Kidney (tissue), 14 donors: ENCODE data around the gene GINS1. TPM values are rescaled to one million over a fixed set of nuclear protein-coding genes. Genes with fewer than 3 reads are reported as not detected.

Source experiments
- DNase-seq, 5 donors: peaks; one replicate each; pipeline ENCODE4 v3.0.0-alpha.2; 2013 to 2020
- FAIRE-seq: peaks from 2 replicates; lab custom pipeline; 2012; peaks lifted over from hg19 to GRCh38; lab: Jason Lieb, UNC
- H3K27ac ChIP-seq, 2 donors: one replicate each; pipeline ENCODE4 v1.7.0; 2013; ENCODE audit warnings: low read depth in 2 of 2, low read length in 2 of 2, inconsistent platforms in 1 of 2
- H3K27me3 ChIP-seq: one replicate; pipeline ENCODE4 v1.7.1; 2013; ENCODE audit warnings: low read length, inconsistent platforms; ENCODE audit not compliant: control insufficient read depth, insufficient read depth
- H3K36me3 ChIP-seq, 3 donors: one replicate each; pipeline versions ENCODE4 v1.7.0 to v1.7.1; 2013; ENCODE audit warnings: low read length in 3 of 3, control low read depth in 1 of 3, inconsistent platforms in 1 of 3; ENCODE audit not compliant: insufficient read depth in 3 of 3, control insufficient read depth in 2 of 3
- H3K4me1 ChIP-seq, 3 donors: one replicate each; pipeline versions ENCODE4 v1.7.0 to v1.7.1; 2013; ENCODE audit warnings: low read length in 3 of 3, inconsistent platforms in 1 of 3, low read depth in 1 of 3; ENCODE audit not compliant: control insufficient read depth in 2 of 3, insufficient read depth in 2 of 3
- H3K4me3 ChIP-seq, 3 donors: one replicate each; pipeline versions ENCODE4 v1.7.0 to v1.8.1; 2013; ENCODE audit warnings: low read length in 3 of 3, control low read depth in 1 of 3, inconsistent platforms in 1 of 3
- H3K9ac ChIP-seq, 3 donors: one replicate each; pipeline versions ENCODE4 v1.7.0 to v1.7.1; 2013; ENCODE audit warnings: low read length in 3 of 3, control low read depth in 1 of 3, inconsistent platforms in 1 of 3
- H3K9me3 ChIP-seq, 3 donors: one replicate each; pipeline versions ENCODE4 v1.7.0 to v1.7.1; 2013; ENCODE audit warnings: low read length in 3 of 3, control low read depth in 1 of 3, inconsistent platforms in 1 of 3; ENCODE audit not compliant: control insufficient read depth in 2 of 3, insufficient read depth in 1 of 3
- intact Hi-C: fragments of 100-400 bp; cut with DNase I; formaldehyde crosslinking; loops from one replicate; pipeline ENCODE4 v1.11.1; 2022
- polyA plus RNA-seq: library from polyadenylated mRNA; stranded (reverse); fragments of 350-450 nt; fragmentation: Illumina TruSeq; extraction: RNeasy Lipid Tissue Mini Kit (QIAGEN cat#74804); gene quantifications from one replicate; pipeline ENCODE4 v1.2.3, GENCODE V29; 2014; ENCODE audit warnings: low read depth, low replicate concordance; ENCODE audit not compliant: insufficient read depth
- total RNA-seq: library from RNA; stranded (reverse); fragmentation: NEBNext Ultra II Directional; extraction: Animal tissue kit (Norgen Biotek cat#: 25700); gene quantifications from one replicate; pipeline ENCODE4 v1.2.1, GENCODE V29; 2021
- TF ChIP-seq, protein P1 (sequence below): IDR thresholded peaks from 3 replicates; pipeline ENCODE4 v1.5.1; 2012; ENCODE audit warnings: mild to moderate bottlenecking, moderate library complexity, borderline replicate concordance; ENCODE audit not compliant: insufficient read depth; ENCODE audit errors: extremely low read depth
- donor health status: control.
- donor health status: control.
- donor health status: control.
- donor health status: control.
- donor health status: control.
- donor health status: DM: yes; HTN: yes; CAD: no.
- donor health status: Normal renal cell carcinoma (clear cell type).

The GINS1 gene
- total and polyA plus RNA-seq, 2 donors from 2014 or later: 1.1 to 2.4 TPM

DNA sequence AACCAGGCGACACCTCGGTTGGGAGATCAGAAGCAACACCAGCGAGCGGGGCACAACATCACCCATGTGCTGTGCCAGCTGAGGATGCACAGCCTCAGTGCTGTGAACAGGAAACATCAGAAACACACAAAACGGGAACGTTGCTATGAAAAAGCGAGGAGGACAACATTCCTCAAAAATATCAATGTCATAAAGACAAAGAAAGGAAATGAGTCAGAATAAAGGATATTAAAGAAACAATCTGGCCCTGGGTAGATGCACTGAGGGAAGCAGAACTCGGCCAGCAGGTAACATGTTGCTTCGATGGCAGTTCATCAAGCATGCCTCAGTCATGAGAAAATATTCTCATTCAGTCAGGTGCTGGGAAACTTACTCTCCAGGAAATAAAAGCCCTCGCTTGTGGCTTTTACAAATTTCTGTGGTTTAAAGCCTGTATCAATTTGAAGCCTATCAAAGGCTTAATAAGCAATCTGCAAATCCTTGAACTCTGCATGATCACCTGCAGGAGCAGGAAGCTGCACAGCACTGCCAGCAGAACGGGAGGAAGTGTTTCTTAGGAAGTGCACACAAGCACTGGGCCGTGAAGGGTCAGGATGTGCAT lies 77.5 kb downstream of the GINS1 start:
- DNase-seq: peak in 2 of 5 donors; percentile 15 to 26
- H3K36me3 ChIP-seq: peaks cover 0 to 45% (median 11%) of the 10 kb centered on the region in 3 donors
- H3K4me3 ChIP-seq: no peak overlapping the region
- H3K9me3 ChIP-seq: no peaks in the 10 kb centered on the region
- no peak for FAIRE-seq
- H3K4me1 ChIP-seq: peaks cover 0 to 3% (median 2%) of the 10 kb centered on the region in 3 donors
- H3K27me3 ChIP-seq: no peaks in the 10 kb centered on the region
- H3K27ac ChIP-seq: no peak overlapping the region
- intact Hi-C loops: no loop called here
- no peak overlapping the region for H3K9ac ChIP-seq
- TF ChIP-seq, protein P1, sequence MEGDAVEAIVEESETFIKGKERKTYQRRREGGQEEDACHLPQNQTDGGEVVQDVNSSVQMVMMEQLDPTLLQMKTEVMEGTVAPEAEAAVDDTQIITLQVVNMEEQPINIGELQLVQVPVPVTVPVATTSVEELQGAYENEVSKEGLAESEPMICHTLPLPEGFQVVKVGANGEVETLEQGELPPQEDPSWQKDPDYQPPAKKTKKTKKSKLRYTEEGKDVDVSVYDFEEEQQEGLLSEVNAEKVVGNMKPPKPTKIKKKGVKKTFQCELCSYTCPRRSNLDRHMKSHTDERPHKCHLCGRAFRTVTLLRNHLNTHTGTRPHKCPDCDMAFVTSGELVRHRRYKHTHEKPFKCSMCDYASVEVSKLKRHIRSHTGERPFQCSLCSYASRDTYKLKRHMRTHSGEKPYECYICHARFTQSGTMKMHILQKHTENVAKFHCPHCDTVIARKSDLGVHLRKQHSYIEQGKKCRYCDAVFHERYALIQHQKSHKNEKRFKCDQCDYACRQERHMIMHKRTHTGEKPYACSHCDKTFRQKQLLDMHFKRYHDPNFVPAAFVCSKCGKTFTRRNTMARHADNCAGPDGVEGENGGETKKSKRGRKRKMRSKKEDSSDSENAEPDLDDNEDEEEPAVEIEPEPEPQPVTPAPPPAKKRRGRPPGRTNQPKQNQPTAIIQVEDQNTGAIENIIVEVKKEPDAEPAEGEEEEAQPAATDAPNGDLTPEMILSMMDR: no peak

DNA sequence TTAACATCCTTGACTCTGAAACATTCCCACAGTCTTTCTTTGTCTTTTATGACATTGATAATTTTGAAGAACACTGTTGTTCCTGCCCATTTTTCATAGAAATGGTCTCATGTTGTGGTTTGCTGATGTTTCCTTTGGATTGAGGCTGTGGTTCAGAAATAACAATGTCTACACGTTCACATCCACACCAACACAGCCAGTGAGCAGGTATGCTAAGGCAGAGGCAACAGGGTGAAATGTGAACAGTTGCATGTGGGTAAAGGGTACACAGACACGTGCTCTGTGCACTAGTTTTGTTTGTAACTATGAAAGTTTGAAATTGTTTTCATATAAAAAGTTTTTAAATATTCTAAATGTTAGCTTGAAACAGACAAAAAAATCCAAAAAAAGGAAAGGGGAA lies 78.4 kb downstream of the GINS1 start:
- Histone ChIP-seq H3K4me3 (no peak overlapping the region), H3K27ac (no peak overlapping the region), H3K36me3 (peaks cover 0 to 50% (median 8%) of the 10 kb centered on the region in 3 donors), H3K4me1 (peaks cover 0 to 3% (median 2%) of the 10 kb centered on the region in 3 donors), H3K27me3 (no peaks in the 10 kb centered on the region), H3K9me3 (no peaks in the 10 kb centered on the region), H3K9ac (no peak overlapping the region)
- intact Hi-C loops: no loop called here
- DNase-seq (no peak), FAIRE-seq (no peak)
- TF ChIP-seq, protein P1: no peak

DNA sequence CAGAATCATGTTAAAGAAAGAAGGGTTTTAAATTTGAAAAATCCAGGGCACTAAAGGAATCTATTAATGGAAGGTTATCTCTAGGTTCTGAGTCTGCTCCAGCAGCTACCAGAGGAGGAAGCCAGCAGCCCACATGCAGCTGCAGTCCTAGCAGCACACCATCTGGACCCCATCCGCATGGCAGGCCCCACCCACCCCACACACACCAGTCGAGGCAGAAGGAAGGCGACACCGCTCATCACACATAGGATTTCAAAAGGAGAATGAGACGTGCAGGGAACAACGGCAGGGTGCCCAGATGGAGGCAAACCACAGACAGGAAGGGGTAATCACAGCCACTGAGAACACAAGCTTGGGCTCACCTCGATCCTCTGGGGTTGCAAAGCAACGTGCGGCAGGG lies 78.9 kb downstream of the GINS1 start:
- FAIRE-seq (no peak), DNase-seq (peak in 2 of 5 donors; percentile 27 to 32)
- no peaks in the 10 kb centered on the region for H3K27me3 ChIP-seq
- TF ChIP-seq, protein P1: no peak
- H3K4me1 ChIP-seq: peaks cover 0 to 3% (median 2%) of the 10 kb centered on the region in 3 donors
- H3K9ac ChIP-seq: no peak overlapping the region
- H3K4me3 ChIP-seq: no peak overlapping the region
- no peak overlapping the region for H3K27ac ChIP-seq
- H3K9me3 ChIP-seq: no peaks in the 10 kb centered on the region
- H3K36me3 ChIP-seq: peaks cover 0 to 50% (median 8%) of the 10 kb centered on the region in 3 donors
- intact Hi-C loops: no loop called here
